GM03348 (cell line): Measurements from ENCODE around the gene NPDC1.

Source experiments
- DNase-seq: peaks from one replicate; pipeline ENCODE4 v3.0.0; 2012; ENCODE audit warnings: low spot score

The NPDC1 gene

GRCh38 chr9:136991993-136992818 lies 53.8 kb downstream of the NPDC1 start, which contains the start of gene PAXX:
Gene PAXX, plus strand, starts transcription at chr9:136992422. Its CDS starts 22 bp downstream, at chr9:136992444.
- peak; percentile 99 for DNase-seq

GRCh38 chr9:136990242-136990911 lies 55.6 kb downstream of the NPDC1 start:
- DNase-seq = no peak
